ENCODE data around the gene FAM222B.

The FAM222B gene

GRCh38 chr17:28842282-28843012 is at the start of gene FAM222B:
TSS of gene FAM222B (minus strand) at chr17:28842790. CDS start at chr17:28766667, 76,123 bp downstream.
- peak within 1 kb of the TSS; percentile 86 for H3K27ac ChIP-seq
- no peak for TF ChIP-seq CTCF (conservative IDR thresholded peaks at IDR 0.05)

GRCh38 chr17:28892024-28892423 is 49.4 kb upstream of the FAM222B start:
- no peak for TF ChIP-seq CTCF (conservative IDR thresholded peaks at IDR 0.05)
- H3K27ac ChIP-seq = peak overlapping the region; percentile 61; the same call in 1 of the 2 replicates

GRCh38 chr17:28891201-28891600 is 48.6 kb upstream of the FAM222B start:
- no peak overlapping the region for H3K27ac ChIP-seq
- TF ChIP-seq CTCF (conservative IDR thresholded peaks at IDR 0.05) = no peak

GRCh38 chr17:28889996-28890395 is 47.4 kb upstream of the FAM222B start:
- TF ChIP-seq CTCF (conservative IDR thresholded peaks at IDR 0.05) = no peak
- no peak overlapping the region for H3K27ac ChIP-seq

GRCh38 chr17:28888832-28889231 is 46.2 kb upstream of the FAM222B start:
- no peak overlapping the region for H3K27ac ChIP-seq

GRCh38 chr17:28887871-28888471 is 45.4 kb upstream of the FAM222B start:
- no peak for TF ChIP-seq CTCF (conservative IDR thresholded peaks at IDR 0.05)
- no peak overlapping the region for H3K27ac ChIP-seq

More at GRCh38 chr17:28888832-28889231, 46.2 kb upstream of the FAM222B start:
- TF ChIP-seq CTCF (conservative IDR thresholded peaks at IDR 0.05) = no peak

GRCh38 chr17:28885951-28886350 is 43.4 kb upstream of the FAM222B start:
- TF ChIP-seq CTCF (conservative IDR thresholded peaks at IDR 0.05) = no peak
- peak overlapping the region; percentile 7; the same call in 1 of the 2 replicates for H3K27ac ChIP-seq
